SK-N-SH treated with all-trans-retinoic acid at 6 μM for 48 hours (cell line): ENCODE data around the gene MYH9.

ENCODE experiments used
- BACH2 ChIP-seq: fragments of 250-450 bp; sonication (Bioruptor Pico); IDR thresholded peaks from 2 replicates; pipeline ENCODE4 v1.9.0; 2021; ENCODE audit warnings: mild to moderate bottlenecking, borderline replicate concordance
- CREB5 ChIP-seq: fragments of 250-450 bp; sonication (Bioruptor Pico); IDR thresholded peaks from 2 replicates; pipeline ENCODE4 v1.5.1; 2020; ENCODE audit warnings: low read depth, mild to moderate bottlenecking, moderate library complexity
- GLIS3 ChIP-seq: fragments of 250-450 bp; sonication (Bioruptor Pico); IDR thresholded peaks from 2 replicates; pipeline ENCODE4 v1.5.0; 2020; ENCODE audit warnings: mild to moderate bottlenecking, moderate library complexity
- ISL1 ChIP-seq: fragments of 250-450 bp; sonication (Bioruptor Pico); IDR thresholded peaks from 2 replicates; pipeline ENCODE4 v2.1.2; 2022; ENCODE audit warnings: mild to moderate bottlenecking, moderate library complexity
- OSR1 ChIP-seq: fragments of 250-450 bp; sonication (Bioruptor Pico); IDR thresholded peaks from 2 replicates; pipeline ENCODE4 v1.8.0; 2022; ENCODE audit warnings: moderate library complexity, mild to moderate bottlenecking, inconsistent platforms
- RARB ChIP-seq: fragments of 250-450 bp; sonication (Bioruptor Pico); IDR thresholded peaks from 2 replicates; pipeline ENCODE4 v1.8.0; 2021; ENCODE audit warnings: mild to moderate bottlenecking, moderate library complexity
- SNAI2 ChIP-seq: fragments of 250-450 bp; sonication (Bioruptor Pico); IDR thresholded peaks from 2 replicates; pipeline ENCODE4 v1.5.0; 2020; ENCODE audit warnings: mild to moderate bottlenecking, moderate library complexity
- TSHZ2 ChIP-seq: fragments of 250-450 bp; sonication (Bioruptor Pico); IDR thresholded peaks from 2 replicates; pipeline ENCODE4 v1.5.0; 2020; ENCODE audit warnings: mild to moderate bottlenecking, moderate library complexity
- ZFP3 ChIP-seq: fragments of 250-450 bp; sonication (Bioruptor Pico); IDR thresholded peaks from 2 replicates; pipeline ENCODE4 v1.5.0; 2020; ENCODE audit warnings: mild to moderate bottlenecking, moderate library complexity
- ZFP30 ChIP-seq: fragments of 450-650 bp; formaldehyde crosslinking; IDR thresholded peaks from 2 replicates; pipeline ENCODE4 v1.5.0; 2022; ENCODE audit warnings: mild to moderate bottlenecking, moderate library complexity
- ZNF565 ChIP-seq: fragments of 450-650 bp; formaldehyde crosslinking; conservative IDR thresholded peaks from 2 replicates; pipeline ENCODE4 v1.5.0; 2020; ENCODE audit warnings: low read depth, mild to moderate bottlenecking, moderate library complexity
- ZNF8 ChIP-seq: fragments of 450-650 bp; formaldehyde crosslinking; IDR thresholded peaks from 2 replicates; pipeline ENCODE4 v1.5.0; 2020; ENCODE audit warnings: mild to moderate bottlenecking, moderate library complexity
- TF ChIP-seq, protein P1 (sequence below): fragments of 250-450 bp; sonication (Bioruptor Pico); IDR thresholded peaks from 2 replicates; pipeline ENCODE4 v1.8.0; 2020; ENCODE audit warnings: mild to moderate bottlenecking, moderate library complexity, borderline replicate concordance
- TF ChIP-seq, protein P2 (sequence below): fragments of 250-450 bp; sonication (Bioruptor Pico); IDR thresholded peaks from 2 replicates; pipeline ENCODE4 v1.5.1; 2021; ENCODE audit warnings: mild to moderate bottlenecking, moderate library complexity

DNA sequence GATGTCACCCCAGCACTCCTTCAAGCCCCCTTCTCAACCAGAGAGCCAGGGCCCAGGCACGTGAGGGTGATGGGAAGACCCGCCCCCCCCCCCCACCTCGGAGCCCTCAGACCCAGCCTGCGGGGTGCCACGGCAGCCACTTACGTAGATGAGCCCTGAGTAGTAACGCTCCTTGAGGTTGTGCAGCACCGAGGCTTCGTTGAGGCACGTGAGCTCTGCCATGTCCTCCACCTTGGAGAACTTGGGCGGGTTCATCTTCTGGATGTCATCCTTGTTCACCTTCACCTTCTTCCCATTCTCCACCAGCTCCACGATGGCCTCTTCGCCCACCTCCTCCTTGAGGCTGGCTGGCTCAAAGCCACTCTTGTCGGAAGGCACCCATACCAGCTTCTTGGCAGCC is 39.0 kb downstream of the MYH9 start:
- TF ChIP-seq, protein P1, sequence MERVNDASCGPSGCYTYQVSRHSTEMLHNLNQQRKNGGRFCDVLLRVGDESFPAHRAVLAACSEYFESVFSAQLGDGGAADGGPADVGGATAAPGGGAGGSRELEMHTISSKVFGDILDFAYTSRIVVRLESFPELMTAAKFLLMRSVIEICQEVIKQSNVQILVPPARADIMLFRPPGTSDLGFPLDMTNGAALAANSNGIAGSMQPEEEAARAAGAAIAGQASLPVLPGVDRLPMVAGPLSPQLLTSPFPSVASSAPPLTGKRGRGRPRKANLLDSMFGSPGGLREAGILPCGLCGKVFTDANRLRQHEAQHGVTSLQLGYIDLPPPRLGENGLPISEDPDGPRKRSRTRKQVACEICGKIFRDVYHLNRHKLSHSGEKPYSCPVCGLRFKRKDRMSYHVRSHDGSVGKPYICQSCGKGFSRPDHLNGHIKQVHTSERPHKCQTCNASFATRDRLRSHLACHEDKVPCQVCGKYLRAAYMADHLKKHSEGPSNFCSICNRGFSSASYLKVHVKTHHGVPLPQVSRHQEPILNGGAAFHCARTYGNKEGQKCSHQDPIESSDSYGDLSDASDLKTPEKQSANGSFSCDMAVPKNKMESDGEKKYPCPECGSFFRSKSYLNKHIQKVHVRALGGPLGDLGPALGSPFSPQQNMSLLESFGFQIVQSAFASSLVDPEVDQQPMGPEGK (CRISPR knock-in tag) = no peak
- TF ChIP-seq RARB (CRISPR knock-in tag) (no peak), ISL1 (CRISPR knock-in tag) (no peak), ZNF565 (CRISPR knock-in tag) (no peak), ZFP30 (CRISPR knock-in tag) (no peak), CREB5 (CRISPR knock-in tag) (no peak), ZNF8 (CRISPR knock-in tag) (no peak), GLIS3 (CRISPR knock-in tag) (no peak), TSHZ2 (CRISPR knock-in tag) (no peak), BACH2 (CRISPR knock-in tag) (no peak), OSR1 (no peak), ZFP3 (no peak), SNAI2 (CRISPR knock-in tag) (no peak)
- TF ChIP-seq, protein P2, sequence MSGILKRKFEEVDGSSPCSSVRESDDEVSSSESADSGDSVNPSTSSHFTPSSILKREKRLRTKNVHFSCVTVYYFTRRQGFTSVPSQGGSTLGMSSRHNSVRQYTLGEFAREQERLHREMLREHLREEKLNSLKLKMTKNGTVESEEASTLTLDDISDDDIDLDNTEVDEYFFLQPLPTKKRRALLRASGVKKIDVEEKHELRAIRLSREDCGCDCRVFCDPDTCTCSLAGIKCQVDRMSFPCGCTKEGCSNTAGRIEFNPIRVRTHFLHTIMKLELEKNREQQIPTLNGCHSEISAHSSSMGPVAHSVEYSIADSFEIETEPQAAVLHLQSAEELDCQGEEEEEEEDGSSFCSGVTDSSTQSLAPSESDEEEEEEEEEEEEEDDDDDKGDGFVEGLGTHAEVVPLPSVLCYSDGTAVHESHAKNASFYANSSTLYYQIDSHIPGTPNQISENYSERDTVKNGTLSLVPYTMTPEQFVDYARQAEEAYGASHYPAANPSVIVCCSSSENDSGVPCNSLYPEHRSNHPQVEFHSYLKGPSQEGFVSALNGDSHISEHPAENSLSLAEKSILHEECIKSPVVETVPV (CRISPR knock-in tag) = no peak
